PC-3 (cell line): ENCODE results near the gene NLRP10.

Experiments used
- EZH2 ChIP-seq: fragments of 300-600 bp; sonication (generic); IDR thresholded peaks from one replicate; pipeline ENCODE4 v1.6.1; 2017; ENCODE audit warnings: antibody characterized with exemption, mild to moderate bottlenecking, low read length; ENCODE audit not compliant: unreplicated experiment
- EZH2phosphoT487 ChIP-seq: fragments of 300-600 bp; sonication (generic); IDR thresholded peaks from 2 replicates; pipeline ENCODE4 v1.6.1; 2018; ENCODE audit warnings: mild to moderate bottlenecking, antibody characterized with exemption, low read length, borderline replicate concordance
- TF ChIP-seq, protein P1 (sequence below): fragments of 300-600 bp; sonication (generic); conservative IDR thresholded peaks from 2 replicates; pipeline ENCODE4 v1.5.1; 2017; ENCODE audit warnings: antibody characterized with exemption, low read depth, mild to moderate bottlenecking, low read length

DNA sequence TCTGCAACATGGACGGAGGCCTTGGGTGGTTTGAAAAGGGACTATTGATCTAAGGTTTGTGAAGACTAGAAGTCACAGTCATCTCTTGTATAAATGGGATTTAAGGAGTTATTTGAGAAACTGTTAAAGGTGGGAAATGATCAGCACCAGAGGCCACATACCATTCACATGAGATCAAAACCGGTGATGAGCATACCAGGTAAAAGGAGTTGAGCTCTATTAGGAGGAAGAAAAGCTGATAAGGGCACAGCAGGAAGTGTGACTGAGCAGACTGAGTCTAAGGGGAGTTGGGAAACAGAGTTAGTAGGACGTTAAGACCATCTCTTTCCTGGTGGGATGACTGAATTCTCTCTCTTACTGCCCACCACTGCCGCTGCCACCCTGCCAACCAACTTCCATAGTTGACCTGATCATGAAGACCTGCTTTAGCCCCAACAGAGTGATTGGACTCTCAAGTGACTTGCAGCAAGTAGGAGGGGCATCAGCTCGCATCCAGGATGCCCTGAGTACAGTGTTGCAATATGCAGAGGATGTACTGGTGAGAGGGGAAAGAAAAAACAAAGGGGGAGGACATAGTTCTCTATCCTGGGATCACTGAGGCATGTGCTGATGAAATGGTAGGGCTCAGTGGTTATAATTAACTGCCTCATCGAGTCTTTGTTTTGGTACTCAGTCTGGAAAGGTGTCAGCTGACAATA, 29.5 kb upstream of the NLRP10 start:
- TF ChIP-seq EZH2, result no peak
- no peak for TF ChIP-seq EZH2phosphoT487
- TF ChIP-seq, protein P1, sequence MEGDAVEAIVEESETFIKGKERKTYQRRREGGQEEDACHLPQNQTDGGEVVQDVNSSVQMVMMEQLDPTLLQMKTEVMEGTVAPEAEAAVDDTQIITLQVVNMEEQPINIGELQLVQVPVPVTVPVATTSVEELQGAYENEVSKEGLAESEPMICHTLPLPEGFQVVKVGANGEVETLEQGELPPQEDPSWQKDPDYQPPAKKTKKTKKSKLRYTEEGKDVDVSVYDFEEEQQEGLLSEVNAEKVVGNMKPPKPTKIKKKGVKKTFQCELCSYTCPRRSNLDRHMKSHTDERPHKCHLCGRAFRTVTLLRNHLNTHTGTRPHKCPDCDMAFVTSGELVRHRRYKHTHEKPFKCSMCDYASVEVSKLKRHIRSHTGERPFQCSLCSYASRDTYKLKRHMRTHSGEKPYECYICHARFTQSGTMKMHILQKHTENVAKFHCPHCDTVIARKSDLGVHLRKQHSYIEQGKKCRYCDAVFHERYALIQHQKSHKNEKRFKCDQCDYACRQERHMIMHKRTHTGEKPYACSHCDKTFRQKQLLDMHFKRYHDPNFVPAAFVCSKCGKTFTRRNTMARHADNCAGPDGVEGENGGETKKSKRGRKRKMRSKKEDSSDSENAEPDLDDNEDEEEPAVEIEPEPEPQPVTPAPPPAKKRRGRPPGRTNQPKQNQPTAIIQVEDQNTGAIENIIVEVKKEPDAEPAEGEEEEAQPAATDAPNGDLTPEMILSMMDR, result no peak
